GM10266 (cell line): Measurements from ENCODE around the gene USP22.

Source experiments
- DNase-seq: peaks from one replicate; pipeline ENCODE4 v3.0.0; 2012; ENCODE audit errors: extremely low spot score
- CTCF ChIP-seq: IDR thresholded peaks from 2 replicates; pipeline ENCODE4 v1.5.1; 2012; ENCODE audit warnings: mild to moderate bottlenecking, low read depth; ENCODE audit not compliant: control insufficient read depth, insufficient read depth; ENCODE audit errors: missing control alignments

USP22 gene

GRCh38 chr17:21043296-21044232 is 753 bp upstream of the USP22 start:
- peak; percentile 82 for TF ChIP-seq CTCF
- no peak for DNase-seq

- TF ChIP-seq CTCF: no peak
- DNase-seq: peak; percentile 82
These were observed 912 bp downstream of the USP22 start for GRCh38 chr17:21041741-21042457.

GRCh38 chr17:21039839-21040575 is 2.8 kb downstream of the USP22 start:
- TF ChIP-seq CTCF: peak; percentile 54
- peak; percentile 29 for DNase-seq

- no peak for DNase-seq
These were observed 5.6 kb downstream of the USP22 start for GRCh38 chr17:21037117-21037803.

GRCh38 chr17:21036361-21036881 is 6.4 kb downstream of the USP22 start:
- no peak for TF ChIP-seq CTCF
- DNase-seq: no peak

More at GRCh38 chr17:21037117-21037803, 5.6 kb downstream of the USP22 start:
- no peak for TF ChIP-seq CTCF

GRCh38 chr17:21035406-21035805 is 7.4 kb downstream of the USP22 start:
- no peak for DNase-seq
- TF ChIP-seq CTCF: no peak
